GM18511 (cell line): Measurements from ENCODE around the gene YEATS2.
"Not testable (repeated sequence)": the region's sequence is repeated elsewhere in the genome, so short reads cannot be mapped to it uniquely, and the experiment has no call there.

Source experiments
- ATAC-seq: cut with Tn5 transposase; IDR thresholded peaks from one replicate; pipeline ENCODE4 v1.9.1; 2021; ENCODE audit warnings: mild to moderate bottlenecking, moderate library complexity; ENCODE audit not compliant: unreplicated experiment

The YEATS2 gene

DNA sequence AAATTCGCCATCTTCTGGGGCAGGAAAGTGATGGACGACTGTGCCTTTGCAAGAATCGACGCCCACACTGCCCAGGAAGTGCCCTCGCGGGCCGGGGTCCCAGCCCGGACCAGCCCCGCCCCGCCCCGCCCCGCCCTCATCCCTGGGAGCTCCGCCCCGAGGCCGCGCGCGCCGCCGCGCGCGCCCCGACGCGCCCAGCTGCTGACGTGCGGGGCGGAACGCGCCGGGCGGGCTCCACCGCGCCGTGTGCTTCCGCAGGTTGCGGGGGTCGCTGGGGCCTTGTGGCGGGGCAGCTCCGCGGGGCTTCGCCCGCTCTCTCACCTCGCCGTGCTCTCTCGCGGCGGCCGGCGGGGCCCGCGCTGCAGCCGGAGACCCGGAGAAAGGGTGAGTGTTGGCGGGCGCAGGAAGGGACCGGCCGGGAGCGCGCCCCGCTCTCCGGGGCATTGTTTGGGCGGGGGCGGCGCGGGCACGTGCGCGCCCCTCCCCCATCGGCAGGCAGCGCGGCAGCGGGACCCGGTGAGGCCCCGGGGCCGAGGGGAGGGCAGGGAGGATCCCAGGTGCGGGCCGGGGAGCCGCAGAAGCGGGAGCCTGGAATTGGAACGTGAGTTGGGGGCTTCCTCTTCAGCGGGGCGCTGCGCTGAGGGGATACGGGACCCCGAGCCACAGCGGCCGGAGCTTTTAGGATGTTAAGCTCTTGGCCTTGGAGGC is at the start of gene YEATS2:
TSS of gene YEATS2 (plus strand) at position 188 of the 708 bp plus-strand sequence. CDS start 17,366 bp downstream, outside the sequence.
- ATAC-seq, result peak; percentile 84

GRCh38 chr3:183650554-183650953 is 47.0 kb upstream of the YEATS2 start:
- ATAC-seq, result no peak

- no peak for ATAC-seq
These were observed 44.2 kb upstream of the YEATS2 start for GRCh38 chr3:183653209-183654064.

DNA sequence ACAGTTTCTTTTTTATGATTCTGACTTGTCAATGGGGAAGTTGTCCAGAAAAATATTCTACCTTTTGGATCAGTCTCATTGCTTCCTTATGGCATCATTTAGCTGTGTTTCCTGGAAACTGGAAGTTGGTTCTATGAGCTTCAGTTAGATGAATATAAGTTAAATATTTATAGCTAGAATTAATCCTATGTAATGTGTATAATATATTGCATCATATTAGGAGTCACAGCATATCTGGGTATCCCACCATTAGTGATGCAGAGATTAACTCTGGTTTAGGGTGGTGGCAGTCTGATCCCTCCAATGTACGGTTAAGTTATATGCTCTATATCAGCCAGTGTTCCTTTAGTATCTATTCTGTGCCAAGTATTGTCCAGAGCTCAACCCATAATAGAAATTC is 42.9 kb upstream of the YEATS2 start:
- ATAC-seq, result no peak

DNA sequence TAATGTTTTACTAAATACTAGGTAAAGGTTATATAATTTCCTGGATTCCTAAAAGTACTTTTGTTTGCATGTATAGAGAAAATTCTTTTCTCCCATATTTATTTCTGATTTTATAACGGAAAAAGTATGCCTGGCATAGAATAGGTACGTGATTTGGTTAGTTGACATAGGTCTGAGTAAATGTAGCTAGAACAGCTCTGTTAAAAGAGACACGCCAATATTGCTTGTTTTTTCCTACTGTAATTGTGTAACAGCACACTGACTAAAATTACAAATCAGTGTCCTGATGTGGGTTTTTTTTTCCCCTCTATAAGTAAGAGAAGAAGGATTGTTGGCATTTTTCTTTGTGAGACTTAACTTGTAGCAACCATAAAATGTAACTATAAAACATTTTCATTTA is 35.5 kb upstream of the YEATS2 start:
- no peak for ATAC-seq

DNA sequence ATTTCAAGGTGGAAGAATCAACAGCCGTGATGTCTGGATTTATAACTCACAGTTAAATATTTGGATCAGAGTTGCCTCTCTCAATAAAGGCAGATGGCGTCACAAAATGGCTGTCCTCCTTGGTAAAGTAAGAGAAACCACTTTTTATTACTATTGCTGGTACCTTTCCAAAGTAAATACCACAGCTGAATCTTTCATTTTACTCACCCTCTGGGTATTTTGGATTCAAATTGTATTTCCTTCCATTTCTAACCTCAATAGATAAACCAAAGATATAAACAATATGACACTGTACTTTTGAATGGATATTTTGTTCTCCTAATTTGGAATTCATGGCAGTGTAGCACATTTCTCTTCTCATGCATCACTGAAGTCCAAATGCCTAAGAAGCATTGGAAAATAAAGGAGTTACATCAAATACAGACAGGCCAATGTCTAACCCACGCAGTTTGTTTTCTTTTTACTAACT is 32.6 kb upstream of the YEATS2 start:
- ATAC-seq, result no peak

- no peak for ATAC-seq
These were observed 17.5 kb upstream of the YEATS2 start for GRCh38 chr3:183680061-183680460.

DNA sequence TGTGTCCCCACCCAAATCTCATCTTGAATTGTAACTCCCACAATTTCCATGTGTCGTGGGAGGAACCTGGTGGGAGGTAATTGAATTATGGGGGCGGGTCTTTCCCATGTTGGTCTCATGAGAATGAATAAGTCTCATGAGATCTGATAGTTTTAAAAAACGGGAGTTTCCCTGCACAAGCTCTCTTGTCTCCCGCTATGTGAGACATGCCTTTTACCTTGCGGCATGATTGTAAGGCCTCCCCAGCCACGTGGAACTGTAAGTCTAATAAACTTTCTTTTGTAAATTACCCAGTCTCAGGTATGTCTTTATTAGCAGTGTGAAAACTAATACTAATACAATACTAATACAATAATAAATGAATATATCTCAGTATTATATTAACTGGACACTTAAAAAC is 9.9 kb upstream of the YEATS2 start:
- ATAC-seq, result no peak

DNA sequence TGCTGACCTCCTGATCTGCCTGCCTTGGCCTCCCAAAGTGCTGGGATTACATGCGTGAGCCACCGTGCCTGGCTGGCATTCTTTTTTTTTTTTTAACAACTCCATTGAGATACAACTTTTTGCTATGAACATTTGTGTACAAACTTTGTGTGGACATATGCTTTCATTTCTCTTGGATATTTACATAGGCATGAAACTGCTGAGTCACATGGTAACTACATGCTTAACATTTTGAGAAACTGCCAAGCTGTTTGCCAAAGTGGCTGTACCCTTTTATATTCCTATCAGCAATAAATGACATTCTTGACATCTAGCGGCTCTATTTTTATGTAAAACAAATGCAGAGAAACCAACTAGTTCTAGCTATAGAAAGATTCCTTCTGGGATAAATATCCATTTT is 8.7 kb upstream of the YEATS2 start:
- no peak for ATAC-seq

GRCh38 chr3:183689621-183690020 is 8.0 kb upstream of the YEATS2 start:
- ATAC-seq, result not testable (repeated sequence)

- ATAC-seq, result no peak
These were observed 7.1 kb upstream of the YEATS2 start for GRCh38 chr3:183690402-183690995.

DNA sequence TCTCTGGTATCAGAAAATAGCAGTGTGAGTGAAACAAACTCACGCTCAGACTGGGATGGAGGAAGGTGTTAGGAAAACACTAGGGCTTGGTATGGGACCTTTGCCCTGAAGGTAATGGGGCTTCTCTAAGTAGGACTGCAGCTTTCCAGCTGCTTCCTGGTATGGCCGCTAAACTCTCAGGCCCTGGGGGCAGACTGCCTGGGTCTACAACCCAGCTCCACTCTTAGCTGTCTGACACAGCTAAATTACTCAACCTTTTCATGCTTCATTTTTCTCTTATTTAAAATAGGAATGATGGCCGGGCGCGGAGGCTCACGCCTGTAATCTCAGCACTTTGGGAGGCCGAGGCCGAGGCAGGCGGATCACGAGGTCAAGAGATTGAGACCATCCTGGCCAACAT is 5.2 kb upstream of the YEATS2 start:
- no peak for ATAC-seq

DNA sequence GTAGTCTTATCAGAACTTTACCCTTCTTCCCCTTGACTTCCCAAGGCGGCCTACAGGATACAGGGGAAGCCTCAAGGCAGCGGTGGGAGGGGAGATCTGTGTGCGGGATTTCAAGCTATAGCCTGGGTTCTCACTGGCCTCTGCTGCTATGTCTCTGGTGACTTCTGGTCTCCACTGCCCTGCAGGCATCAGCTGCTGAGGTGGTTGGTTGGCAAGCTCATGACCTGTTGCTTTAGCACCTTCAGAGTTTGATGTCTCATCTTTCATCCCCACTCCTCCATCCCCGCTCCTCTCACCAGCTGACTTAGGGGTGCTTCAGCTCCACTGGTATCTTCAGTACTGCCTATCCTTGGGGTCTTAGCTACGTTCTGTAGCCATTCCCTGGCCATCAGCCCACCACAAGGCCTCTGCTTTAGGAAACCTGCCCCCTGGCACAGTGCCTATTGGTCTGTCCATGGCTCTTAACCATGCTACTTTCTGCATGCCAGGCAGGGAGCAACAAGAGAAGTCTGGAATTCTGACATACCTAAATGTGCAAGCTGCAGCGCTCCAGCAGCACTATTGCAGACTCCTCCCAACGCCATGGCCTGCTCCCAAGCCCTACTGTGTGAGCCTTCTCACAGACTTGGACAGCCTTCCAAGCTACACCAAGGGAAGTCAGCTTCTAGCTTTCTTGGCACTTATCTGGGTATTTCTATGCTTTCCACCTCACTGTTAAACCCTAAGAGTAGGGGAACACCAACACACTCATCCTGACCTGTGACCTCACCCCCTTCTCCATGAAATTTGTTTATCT is 1.8 kb upstream of the YEATS2 start:
- ATAC-seq, result no peak

DNA sequence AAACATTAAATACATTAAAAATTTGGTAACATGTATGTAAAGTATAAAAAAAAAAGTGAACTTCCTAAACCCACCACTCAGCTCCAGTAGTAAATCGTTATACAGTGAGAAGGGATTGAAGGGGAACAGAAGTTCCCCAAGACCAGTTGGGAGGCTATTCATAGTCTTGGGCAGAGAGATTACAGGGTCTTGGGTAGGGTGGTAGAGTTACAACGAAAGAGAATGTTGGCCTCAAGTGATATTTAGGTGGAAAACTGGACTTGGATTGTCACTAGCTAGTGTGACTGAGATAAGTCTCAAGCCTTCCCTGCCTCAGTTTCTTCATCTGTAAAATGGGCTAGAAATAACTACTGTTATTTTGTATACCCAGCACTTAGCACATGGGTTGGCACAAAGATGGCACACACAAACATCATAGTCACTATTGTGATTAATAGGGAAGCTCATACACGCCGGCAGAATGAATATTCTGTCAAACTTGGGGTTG is 431 bp upstream of the YEATS2 start:
- ATAC-seq, result no peak

GRCh38 chr3:183698318-183698751 is 738 bp downstream of the YEATS2 start:
- peak; percentile 39 for ATAC-seq

- ATAC-seq, result no peak
These were observed 1.2 kb downstream of the YEATS2 start for GRCh38 chr3:183698756-183699155.

DNA sequence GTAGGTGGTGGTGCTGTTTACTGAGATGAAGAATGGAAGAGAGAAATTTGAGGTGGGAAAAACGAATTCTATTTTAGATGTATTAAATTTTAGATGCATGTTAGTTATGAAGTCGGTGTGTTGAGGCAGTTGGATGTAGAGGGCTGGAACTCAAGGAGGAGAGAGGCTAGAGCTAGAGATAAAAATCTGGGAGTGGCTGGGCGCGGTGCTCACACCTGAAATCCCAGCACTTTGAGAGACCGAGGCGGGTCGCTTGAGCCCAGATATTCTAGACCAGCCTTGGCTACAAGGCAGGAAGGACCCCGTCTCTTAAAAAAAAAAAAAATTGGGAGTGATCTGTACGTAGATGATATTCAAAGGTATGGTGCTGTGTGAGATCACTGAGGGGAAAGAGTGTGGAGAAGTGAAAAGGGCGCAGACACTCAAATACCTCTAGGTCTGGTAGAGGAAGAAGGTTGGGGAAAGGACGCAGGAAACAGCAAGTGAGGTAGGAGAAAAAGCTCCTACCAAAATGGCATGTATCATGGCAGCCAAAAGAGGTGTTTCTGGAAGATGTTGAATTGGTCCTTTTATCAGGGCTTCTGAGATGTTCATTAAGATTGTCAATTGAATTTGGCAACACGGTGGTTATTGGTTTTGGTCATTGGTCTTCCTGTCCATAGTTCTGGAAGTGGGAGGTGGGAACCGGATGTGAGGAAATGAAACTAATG is 1.8 kb downstream of the YEATS2 start:
- no peak for ATAC-seq

- ATAC-seq, result no peak
These were observed 4.1 kb downstream of the YEATS2 start for GRCh38 chr3:183701744-183702143.

GRCh38 chr3:183703892-183704291 is 6.3 kb downstream of the YEATS2 start:
- ATAC-seq, result not testable (repeated sequence)

GRCh38 chr3:183710231-183710630 is 12.6 kb downstream of the YEATS2 start:
- ATAC-seq, result no peak
